Measurements from ENCODE around the gene PIK3C2G.

DNA sequence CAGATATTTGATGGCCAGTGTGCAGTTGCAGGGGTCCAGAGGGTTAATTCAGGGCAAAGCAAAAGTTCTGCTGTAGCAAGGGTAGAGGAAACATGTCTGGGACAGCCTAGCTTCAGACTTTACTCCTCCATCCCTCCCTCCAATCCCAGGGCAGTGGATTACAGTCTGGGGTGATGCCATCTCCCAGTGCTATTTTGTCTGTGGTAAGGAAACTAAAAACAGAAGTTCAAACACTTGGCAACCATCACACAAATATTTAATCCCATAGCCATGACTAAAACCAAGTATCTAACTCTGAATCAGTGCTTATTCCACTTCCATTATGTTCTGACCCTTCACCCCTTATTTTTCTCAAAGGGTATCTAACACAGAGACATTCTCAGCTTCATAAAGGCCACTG is 61.8 kb downstream of the PIK3C2G start:
- TF ChIP-seq EZH2 (IDR thresholded peaks at IDR 0.05; ENCODE audit: insufficient read depth, poor library complexity, severe bottlenecking) (no peak), EZH2phosphoT487 (IDR thresholded peaks at IDR 0.05; ENCODE audit: insufficient read depth, low read depth) (no peak)
